ENCODE results near the gene ANKRD34A. TPM values are rescaled to one million over a fixed set of nuclear protein-coding genes. Genes with fewer than 3 reads are reported as not detected.

The ANKRD34A gene
- total RNA-seq, 2 donors from 2014 or later, result 1.6 to 2.4 TPM

DNA sequence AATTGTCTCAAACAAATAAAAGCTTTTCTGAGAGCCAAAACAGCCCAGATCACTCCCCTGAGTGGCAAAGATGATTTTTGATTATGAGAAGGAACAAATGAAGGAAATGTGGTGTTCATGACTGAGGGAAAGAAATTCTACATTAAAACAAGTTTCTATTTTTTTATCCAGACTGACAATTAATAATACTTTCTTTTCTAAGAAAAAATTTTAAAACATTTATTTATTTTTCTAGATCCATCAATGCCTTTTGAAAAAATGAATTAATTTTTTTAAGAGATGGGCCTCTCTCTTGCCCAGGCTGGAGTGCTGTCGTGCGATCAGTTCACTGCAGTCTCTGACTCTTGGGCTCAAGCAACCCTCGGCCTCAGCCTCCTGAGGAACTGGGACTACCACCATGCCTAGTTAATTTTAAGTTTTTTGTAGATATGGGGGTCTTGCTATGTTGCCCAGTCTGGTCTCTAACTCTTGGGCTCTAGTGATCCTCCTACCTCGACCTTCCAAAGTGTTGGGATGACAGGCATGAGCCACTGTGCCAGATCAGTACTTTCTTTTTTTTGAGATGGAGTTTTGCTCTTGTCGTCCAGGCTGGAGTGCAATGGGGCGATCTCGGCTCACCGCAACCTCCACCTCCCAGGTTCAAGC is 43.2 kb upstream of the ANKRD34A start:
- TF ChIP-seq POLR2AphosphoS5 (IDR thresholded peaks at IDR 0.05) (no peak), POLR2A (IDR thresholded peaks at IDR 0.05) (no peak)
- TF ChIP-seq, protein P1, sequence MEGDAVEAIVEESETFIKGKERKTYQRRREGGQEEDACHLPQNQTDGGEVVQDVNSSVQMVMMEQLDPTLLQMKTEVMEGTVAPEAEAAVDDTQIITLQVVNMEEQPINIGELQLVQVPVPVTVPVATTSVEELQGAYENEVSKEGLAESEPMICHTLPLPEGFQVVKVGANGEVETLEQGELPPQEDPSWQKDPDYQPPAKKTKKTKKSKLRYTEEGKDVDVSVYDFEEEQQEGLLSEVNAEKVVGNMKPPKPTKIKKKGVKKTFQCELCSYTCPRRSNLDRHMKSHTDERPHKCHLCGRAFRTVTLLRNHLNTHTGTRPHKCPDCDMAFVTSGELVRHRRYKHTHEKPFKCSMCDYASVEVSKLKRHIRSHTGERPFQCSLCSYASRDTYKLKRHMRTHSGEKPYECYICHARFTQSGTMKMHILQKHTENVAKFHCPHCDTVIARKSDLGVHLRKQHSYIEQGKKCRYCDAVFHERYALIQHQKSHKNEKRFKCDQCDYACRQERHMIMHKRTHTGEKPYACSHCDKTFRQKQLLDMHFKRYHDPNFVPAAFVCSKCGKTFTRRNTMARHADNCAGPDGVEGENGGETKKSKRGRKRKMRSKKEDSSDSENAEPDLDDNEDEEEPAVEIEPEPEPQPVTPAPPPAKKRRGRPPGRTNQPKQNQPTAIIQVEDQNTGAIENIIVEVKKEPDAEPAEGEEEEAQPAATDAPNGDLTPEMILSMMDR (IDR thresholded peaks at IDR 0.05), result no peak
- H3K4me1 ChIP-seq (replicated peaks), result no peaks in the 10 kb centered on the region
- peak overlapping the region; percentile 69 to 71 for H3K27ac ChIP-seq
- no peaks in the 10 kb centered on the region for H3K36me3 ChIP-seq
- no peak overlapping the region for H3K4me3 ChIP-seq
- intact Hi-C loops (cut with DNase I), result loop anchor here (2.0 kb wide), 1 partner anchor 29 kb away; no protein-coding TSS in a partner anchor
- DNase-seq (ENCODE audit: low spot score), result no peak
- 87% methylated on average over 8 of the region's 8 CpGs for WGBS
- no peaks in the 10 kb centered on the region for H3K27me3 ChIP-seq (replicated peaks; ENCODE audit: insufficient read depth)
- H3K9me3 ChIP-seq, result no peaks in the 10 kb centered on the region

DNA sequence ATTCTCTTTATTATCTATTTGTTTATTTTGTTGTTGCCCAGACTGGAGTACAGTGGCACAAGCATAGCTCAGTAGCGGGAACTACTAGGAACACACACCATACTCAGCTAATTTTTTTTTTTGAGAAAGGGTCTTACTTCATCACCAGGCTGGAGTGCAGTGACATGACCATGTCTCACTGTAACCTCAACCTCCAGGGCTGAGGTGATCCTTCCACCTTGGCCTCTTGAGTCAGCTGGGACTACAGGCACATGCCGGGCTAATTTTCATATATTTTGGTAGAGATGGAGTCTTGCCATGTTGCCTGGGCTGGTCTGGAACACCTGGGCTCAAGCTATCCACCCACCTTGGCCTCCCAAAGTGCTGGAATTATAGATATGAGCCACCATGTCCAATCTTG is 37.3 kb upstream of the ANKRD34A start:
- TF ChIP-seq POLR2A (IDR thresholded peaks at IDR 0.05) (no peak), POLR2AphosphoS5 (IDR thresholded peaks at IDR 0.05) (no peak)
- TF ChIP-seq, protein P1 (IDR thresholded peaks at IDR 0.05), result no peak
- Histone ChIP-seq H3K36me3 (no peaks in the 10 kb centered on the region), H3K4me3 (no peak overlapping the region), H3K4me1 (replicated peaks) (peaks cover 10% of the 10 kb centered on the region), H3K27ac (peak overlapping the region; percentile 10 to 41), H3K27me3 (replicated peaks; ENCODE audit: insufficient read depth) (no peaks in the 10 kb centered on the region), H3K9me3 (no peaks in the 10 kb centered on the region)
- intact Hi-C loops (cut with DNase I), result no loop called here
- 78% methylated on average over 2 of the region's 2 CpGs for WGBS
- DNase-seq (ENCODE audit: low spot score), result no peak

DNA sequence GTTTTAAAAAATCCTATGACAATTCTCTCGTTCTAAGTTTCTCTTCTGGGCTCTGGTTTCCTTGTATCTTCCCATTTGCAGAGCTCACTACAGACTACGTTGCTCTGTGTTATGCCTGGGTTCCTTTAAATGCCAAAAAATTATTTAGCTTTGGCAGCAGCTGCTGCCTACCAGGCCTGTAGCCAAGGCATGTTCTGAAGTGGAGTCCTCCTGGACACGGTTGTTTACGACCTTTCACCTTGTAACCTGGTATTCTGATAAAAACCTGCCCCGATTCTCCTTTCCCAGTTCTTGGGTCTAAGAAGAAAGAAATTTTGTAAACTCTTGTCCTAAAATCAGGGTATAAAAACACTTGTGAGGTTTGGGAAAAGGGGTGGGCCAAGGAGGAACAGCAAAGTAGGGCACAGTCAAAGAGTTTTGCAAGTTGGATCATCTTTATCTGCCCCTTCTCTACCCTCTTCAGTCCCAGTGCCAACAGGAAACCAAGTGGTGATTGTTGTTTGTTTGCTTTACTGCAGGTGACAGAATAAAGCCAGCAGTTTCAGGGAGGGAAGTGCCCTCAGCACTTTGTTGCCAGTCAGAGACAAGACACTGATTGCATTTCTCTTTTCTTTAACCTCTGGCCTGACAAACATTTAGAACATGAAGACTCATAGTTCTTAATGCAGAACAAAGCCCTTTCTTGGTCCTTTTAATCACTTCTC is 35.1 kb upstream of the ANKRD34A start:
- WGBS, result 5% methylated on average over 5 of the region's 5 CpGs
- intact Hi-C loops (cut with DNase I), result no loop called here
- Histone ChIP-seq H3K9me3 (no peaks in the 10 kb centered on the region), H3K36me3 (peaks cover 7 to 8% of the 10 kb centered on the region in 2 donors), H3K4me1 (replicated peaks) (peaks cover 10% of the 10 kb centered on the region), H3K27ac (peak overlapping the region; percentile 96 to 97), H3K4me3 (no peak overlapping the region), H3K27me3 (replicated peaks; ENCODE audit: insufficient read depth) (no peaks in the 10 kb centered on the region)
- TF ChIP-seq POLR2AphosphoS5 (IDR thresholded peaks at IDR 0.05), result peak; percentile 71
- TF ChIP-seq, protein P1 (IDR thresholded peaks at IDR 0.05), result no peak
- peak; percentile 67 for DNase-seq (ENCODE audit: low spot score)

DNA sequence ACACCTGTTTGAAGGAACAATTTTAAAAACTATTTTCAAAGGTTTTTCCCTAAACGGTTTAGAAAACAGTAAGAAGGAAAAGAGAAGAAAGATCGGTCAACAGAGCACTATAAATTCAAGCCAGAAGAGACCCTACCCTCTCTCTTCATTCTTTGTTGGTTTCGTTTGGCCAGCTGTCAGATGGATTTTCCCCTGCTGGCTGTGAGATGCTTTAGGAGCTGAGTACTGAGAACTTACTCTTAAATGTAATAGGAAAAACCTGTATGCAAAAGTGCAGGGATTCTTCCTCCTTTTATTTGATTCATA is 33.3 kb upstream of the ANKRD34A start:
- peak overlapping the region; percentile 48 to 64 for H3K4me3 ChIP-seq
- no peak for TF ChIP-seq POLR2AphosphoS5 (IDR thresholded peaks at IDR 0.05)
- no peak for TF ChIP-seq POLR2A (IDR thresholded peaks at IDR 0.05)
- TF ChIP-seq, protein P1 (IDR thresholded peaks at IDR 0.05), result peak in 1 of 4 experiments; percentile 35
- intact Hi-C loops (cut with DNase I), result loop anchor here (2.0 kb wide), 1 partner anchor 17 kb away; no protein-coding TSS in a partner anchor
- peaks cover 10% of the 10 kb centered on the region for H3K4me1 ChIP-seq (replicated peaks)
- H3K27me3 ChIP-seq (replicated peaks; ENCODE audit: insufficient read depth), result no peaks in the 10 kb centered on the region
- no peaks in the 10 kb centered on the region for H3K9me3 ChIP-seq
- WGBS, result 12% methylated on average over 3 of the region's 3 CpGs
- no peak for DNase-seq (ENCODE audit: low spot score)
- H3K27ac ChIP-seq, result peak overlapping the region; percentile 96 to 97
- peaks cover 18 to 25% of the 10 kb centered on the region in 2 donors for H3K36me3 ChIP-seq
